H1 (cell line): ENCODE data around the gene GPX6. TPM values are rescaled to one million over a fixed set of nuclear protein-coding genes. Genes with fewer than 3 reads are reported as not detected.
A peak's percentile ranks its signal among the peaks of the same experiment; 100 is the strongest.

Source experiments
- BCL11A ChIP-seq, 2 experiments: IDR thresholded peaks; one replicate each; pipeline ENCODE4 v1.6.1; 2011; ENCODE audit warnings: low read depth in 2 of 2, low read length in 2 of 2, mild to moderate bottlenecking in 2 of 2
- GABPA ChIP-seq: IDR thresholded peaks from 2 replicates; pipeline ENCODE4 v1.6.1; 2011; ENCODE audit warnings: mild to moderate bottlenecking, low read length, moderate library complexity, borderline replicate concordance; ENCODE audit not compliant: insufficient read depth
- NRF1 ChIP-seq: IDR thresholded peaks from 2 replicates; pipeline ENCODE4 v1.6.1; 2011; ENCODE audit warnings: mild to moderate bottlenecking, low read depth, low read length, improper control_type of control experiment
- RAD21 ChIP-seq, 2 experiments: IDR thresholded peaks in 1 of 2; conservative IDR thresholded peaks in 1 of 2; 2 replicates each; pipeline ENCODE4 v1.6.1; 2011; ENCODE audit warnings: low read depth in 2 of 2, low read length in 2 of 2, improper control_type of control experiment in 1 of 2, inconsistent platforms in 1 of 2, mild to moderate bottlenecking in 1 of 2, moderate library complexity in 1 of 2
- SP1 ChIP-seq: IDR thresholded peaks from 2 replicates; pipeline ENCODE4 v1.6.1; 2011; ENCODE audit warnings: low read depth, low read length
- YY1 ChIP-seq: IDR thresholded peaks from 2 replicates; pipeline ENCODE4 v1.6.1; 2011; ENCODE audit warnings: low read depth, mild to moderate bottlenecking, low read length
- polyA plus RNA-seq, 7 experiments: library from polyadenylated mRNA; depleted of rRNA in 3 of 7; stranded (reverse) in 5 of 7; unstranded in 2 of 7; fragments of >200 nt in 5 of 7; fragments of 200-250 nt in 2 of 7; gene quantifications; 1 replicate in 5 of 7; 2 replicates in 1 of 7; 4 replicates in 1 of 7; pipeline versions ENCODE4 v1.2.1 to v1.2.3, GENCODE V29; 2011 to 2013; ENCODE audit warnings: missing spikeins in 2 of 7, mixed read lengths in 2 of 7
- total RNA-seq: library from RNA; stranded (reverse); fragmentation: NEBNext Ultra II Directional; extraction: Animal tissue kit (Norgen Biotek cat#: 25700); gene quantifications from 2 replicates; pipeline ENCODE4 v1.2.1, GENCODE V29; 2021
- TF ChIP-seq, protein P1 (sequence below): fragments of 300-600 bp; sonication (generic); IDR thresholded peaks from 2 replicates; pipeline ENCODE4 v1.7.1; 2012; ENCODE audit warnings: low read length, moderate library complexity, mild to moderate bottlenecking, inconsistent platforms; ENCODE audit not compliant: insufficient replicate concordance
- TF ChIP-seq, protein P2 (sequence below), 3 experiments: IDR thresholded peaks; 1 replicate in 2 of 3; 2 replicates in 1 of 3; pipeline versions ENCODE4 v1.5.1 to v1.6.1; 2011; ENCODE audit warnings: low read length in 3 of 3, mild to moderate bottlenecking in 3 of 3, inconsistent platforms in 2 of 3, low read depth in 1 of 3, moderate library complexity in 1 of 3; ENCODE audit not compliant: insufficient read depth in 1 of 3; ENCODE audit errors: control extremely low read depth in 1 of 3

Gene GPX6
- total and polyA plus RNA-seq, 2 of the 8 experiments (the other 6 are each of a cell fraction or from before 2014, with no cell fraction given): not detected

DNA sequence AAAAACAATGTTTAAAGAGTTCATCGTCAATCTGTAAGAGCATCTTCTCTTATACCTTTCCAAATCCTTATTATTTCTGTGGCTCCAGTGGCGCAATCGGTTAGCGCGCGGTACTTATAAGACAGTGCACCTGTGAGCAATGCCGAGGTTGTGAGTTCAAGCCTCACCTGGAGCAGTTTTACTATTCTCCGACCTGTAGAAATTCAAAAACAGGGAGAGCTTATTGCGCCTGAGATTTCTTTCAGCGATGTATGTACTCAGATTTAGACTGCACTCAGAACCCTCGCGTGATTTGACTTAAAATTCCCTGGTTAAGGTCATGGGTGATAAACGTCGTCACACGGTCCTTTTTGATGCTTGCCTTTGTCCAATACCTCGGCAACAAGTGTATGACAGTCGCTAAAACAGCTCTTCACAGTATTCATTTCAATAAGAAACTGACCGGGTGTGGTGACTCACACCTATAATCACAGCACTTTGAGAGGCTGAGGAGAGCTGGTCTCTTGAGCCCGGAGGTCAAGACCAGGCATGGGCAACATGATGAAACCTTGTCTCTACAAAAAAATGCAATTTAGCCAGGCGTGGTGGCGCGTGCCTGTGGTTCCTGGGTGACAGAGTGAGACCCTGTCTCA is 22.0 kb upstream of the GPX6 start (continued):
- TF ChIP-seq RAD21 (IDR thresholded peaks at IDR 0.05 in 1 of 2, conservative IDR thresholded peaks at IDR 0.05 in 1 of 2; ENCODE audit: low read depth in 2 of 2, low read length in 2 of 2): no peak
- TF ChIP-seq, protein P1, sequence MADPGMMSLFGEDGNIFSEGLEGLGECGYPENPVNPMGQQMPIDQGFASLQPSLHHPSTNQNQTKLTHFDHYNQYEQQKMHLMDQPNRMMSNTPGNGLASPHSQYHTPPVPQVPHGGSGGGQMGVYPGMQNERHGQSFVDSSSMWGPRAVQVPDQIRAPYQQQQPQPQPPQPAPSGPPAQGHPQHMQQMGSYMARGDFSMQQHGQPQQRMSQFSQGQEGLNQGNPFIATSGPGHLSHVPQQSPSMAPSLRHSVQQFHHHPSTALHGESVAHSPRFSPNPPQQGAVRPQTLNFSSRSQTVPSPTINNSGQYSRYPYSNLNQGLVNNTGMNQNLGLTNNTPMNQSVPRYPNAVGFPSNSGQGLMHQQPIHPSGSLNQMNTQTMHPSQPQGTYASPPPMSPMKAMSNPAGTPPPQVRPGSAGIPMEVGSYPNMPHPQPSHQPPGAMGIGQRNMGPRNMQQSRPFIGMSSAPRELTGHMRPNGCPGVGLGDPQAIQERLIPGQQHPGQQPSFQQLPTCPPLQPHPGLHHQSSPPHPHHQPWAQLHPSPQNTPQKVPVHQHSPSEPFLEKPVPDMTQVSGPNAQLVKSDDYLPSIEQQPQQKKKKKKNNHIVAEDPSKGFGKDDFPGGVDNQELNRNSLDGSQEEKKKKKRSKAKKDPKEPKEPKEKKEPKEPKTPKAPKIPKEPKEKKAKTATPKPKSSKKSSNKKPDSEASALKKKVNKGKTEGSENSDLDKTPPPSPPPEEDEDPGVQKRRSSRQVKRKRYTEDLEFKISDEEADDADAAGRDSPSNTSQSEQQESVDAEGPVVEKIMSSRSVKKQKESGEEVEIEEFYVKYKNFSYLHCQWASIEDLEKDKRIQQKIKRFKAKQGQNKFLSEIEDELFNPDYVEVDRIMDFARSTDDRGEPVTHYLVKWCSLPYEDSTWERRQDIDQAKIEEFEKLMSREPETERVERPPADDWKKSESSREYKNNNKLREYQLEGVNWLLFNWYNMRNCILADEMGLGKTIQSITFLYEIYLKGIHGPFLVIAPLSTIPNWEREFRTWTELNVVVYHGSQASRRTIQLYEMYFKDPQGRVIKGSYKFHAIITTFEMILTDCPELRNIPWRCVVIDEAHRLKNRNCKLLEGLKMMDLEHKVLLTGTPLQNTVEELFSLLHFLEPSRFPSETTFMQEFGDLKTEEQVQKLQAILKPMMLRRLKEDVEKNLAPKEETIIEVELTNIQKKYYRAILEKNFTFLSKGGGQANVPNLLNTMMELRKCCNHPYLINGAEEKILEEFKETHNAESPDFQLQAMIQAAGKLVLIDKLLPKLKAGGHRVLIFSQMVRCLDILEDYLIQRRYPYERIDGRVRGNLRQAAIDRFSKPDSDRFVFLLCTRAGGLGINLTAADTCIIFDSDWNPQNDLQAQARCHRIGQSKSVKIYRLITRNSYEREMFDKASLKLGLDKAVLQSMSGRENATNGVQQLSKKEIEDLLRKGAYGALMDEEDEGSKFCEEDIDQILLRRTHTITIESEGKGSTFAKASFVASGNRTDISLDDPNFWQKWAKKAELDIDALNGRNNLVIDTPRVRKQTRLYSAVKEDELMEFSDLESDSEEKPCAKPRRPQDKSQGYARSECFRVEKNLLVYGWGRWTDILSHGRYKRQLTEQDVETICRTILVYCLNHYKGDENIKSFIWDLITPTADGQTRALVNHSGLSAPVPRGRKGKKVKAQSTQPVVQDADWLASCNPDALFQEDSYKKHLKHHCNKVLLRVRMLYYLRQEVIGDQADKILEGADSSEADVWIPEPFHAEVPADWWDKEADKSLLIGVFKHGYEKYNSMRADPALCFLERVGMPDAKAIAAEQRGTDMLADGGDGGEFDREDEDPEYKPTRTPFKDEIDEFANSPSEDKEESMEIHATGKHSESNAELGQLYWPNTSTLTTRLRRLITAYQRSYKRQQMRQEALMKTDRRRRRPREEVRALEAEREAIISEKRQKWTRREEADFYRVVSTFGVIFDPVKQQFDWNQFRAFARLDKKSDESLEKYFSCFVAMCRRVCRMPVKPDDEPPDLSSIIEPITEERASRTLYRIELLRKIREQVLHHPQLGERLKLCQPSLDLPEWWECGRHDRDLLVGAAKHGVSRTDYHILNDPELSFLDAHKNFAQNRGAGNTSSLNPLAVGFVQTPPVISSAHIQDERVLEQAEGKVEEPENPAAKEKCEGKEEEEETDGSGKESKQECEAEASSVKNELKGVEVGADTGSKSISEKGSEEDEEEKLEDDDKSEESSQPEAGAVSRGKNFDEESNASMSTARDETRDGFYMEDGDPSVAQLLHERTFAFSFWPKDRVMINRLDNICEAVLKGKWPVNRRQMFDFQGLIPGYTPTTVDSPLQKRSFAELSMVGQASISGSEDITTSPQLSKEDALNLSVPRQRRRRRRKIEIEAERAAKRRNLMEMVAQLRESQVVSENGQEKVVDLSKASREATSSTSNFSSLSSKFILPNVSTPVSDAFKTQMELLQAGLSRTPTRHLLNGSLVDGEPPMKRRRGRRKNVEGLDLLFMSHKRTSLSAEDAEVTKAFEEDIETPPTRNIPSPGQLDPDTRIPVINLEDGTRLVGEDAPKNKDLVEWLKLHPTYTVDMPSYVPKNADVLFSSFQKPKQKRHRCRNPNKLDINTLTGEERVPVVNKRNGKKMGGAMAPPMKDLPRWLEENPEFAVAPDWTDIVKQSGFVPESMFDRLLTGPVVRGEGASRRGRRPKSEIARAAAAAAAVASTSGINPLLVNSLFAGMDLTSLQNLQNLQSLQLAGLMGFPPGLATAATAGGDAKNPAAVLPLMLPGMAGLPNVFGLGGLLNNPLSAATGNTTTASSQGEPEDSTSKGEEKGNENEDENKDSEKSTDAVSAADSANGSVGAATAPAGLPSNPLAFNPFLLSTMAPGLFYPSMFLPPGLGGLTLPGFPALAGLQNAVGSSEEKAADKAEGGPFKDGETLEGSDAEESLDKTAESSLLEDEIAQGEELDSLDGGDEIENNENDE: no peak
- TF ChIP-seq YY1: no peak
- TF ChIP-seq GABPA: no peak
- TF ChIP-seq, protein P2, sequence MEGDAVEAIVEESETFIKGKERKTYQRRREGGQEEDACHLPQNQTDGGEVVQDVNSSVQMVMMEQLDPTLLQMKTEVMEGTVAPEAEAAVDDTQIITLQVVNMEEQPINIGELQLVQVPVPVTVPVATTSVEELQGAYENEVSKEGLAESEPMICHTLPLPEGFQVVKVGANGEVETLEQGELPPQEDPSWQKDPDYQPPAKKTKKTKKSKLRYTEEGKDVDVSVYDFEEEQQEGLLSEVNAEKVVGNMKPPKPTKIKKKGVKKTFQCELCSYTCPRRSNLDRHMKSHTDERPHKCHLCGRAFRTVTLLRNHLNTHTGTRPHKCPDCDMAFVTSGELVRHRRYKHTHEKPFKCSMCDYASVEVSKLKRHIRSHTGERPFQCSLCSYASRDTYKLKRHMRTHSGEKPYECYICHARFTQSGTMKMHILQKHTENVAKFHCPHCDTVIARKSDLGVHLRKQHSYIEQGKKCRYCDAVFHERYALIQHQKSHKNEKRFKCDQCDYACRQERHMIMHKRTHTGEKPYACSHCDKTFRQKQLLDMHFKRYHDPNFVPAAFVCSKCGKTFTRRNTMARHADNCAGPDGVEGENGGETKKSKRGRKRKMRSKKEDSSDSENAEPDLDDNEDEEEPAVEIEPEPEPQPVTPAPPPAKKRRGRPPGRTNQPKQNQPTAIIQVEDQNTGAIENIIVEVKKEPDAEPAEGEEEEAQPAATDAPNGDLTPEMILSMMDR (IDR thresholded peaks at IDR 0.05; ENCODE audit: control extremely low read depth in 1 of 3, insufficient read depth in 1 of 3, low read depth in 1 of 3, low read length in 3 of 3): no peak
- TF ChIP-seq BCL11A (IDR thresholded peaks at IDR 0.05; ENCODE audit: low read depth in 2 of 2, low read length in 2 of 2): no peak
- TF ChIP-seq SP1: no peak
- peak; percentile 8; the same call in 1 of the 2 replicates for TF ChIP-seq NRF1
